Testis (tissue), 3 donors: Measurements from ENCODE around the gene TLK1. TPM values are rescaled to one million over a fixed set of nuclear protein-coding genes. Genes with fewer than 3 reads are reported as not detected.

Source experiments
- DNase-seq: peaks from one replicate; pipeline ENCODE4 v3.0.0-alpha.2; 2019
- H3K27ac ChIP-seq, 2 donors: fragments of 200-600 bp; sonication (generic); one replicate each; pipeline ENCODE4 v1.5.1; 2019
- H3K27me3 ChIP-seq: fragments of 200-600 bp; sonication (generic); one replicate; pipeline ENCODE4 v1.5.1; 2019
- H3K36me3 ChIP-seq: fragments of 200-600 bp; sonication (generic); one replicate; pipeline ENCODE4 v1.5.1; 2017; ENCODE audit warnings: low read depth; ENCODE audit errors: missing control alignments
- H3K4me1 ChIP-seq: fragments of 200-600 bp; sonication (generic); one replicate; pipeline ENCODE4 v1.5.1; 2019
- H3K4me3 ChIP-seq, 2 donors: fragments of 200-600 bp; sonication (generic); one replicate each; pipeline ENCODE4 v1.5.1; 2017 to 2019
- H3K9me3 ChIP-seq: fragments of 200-600 bp; sonication (generic); one replicate; pipeline ENCODE4 v1.5.1; 2017
- CTCF ChIP-seq, 3 experiments: fragments of 450-650 bp in 2 of 3; fragments of 200-600 bp in 1 of 3; sonication (generic) in 1 of 3; IDR thresholded peaks; one replicate each; pipeline ENCODE4 v1.5.1; 2016 to 2019; ENCODE audit warnings: antibody characterized with exemption in 3 of 3, mild to moderate bottlenecking in 2 of 3, moderate library complexity in 1 of 3
- POLR2A ChIP-seq: fragments of 450-650 bp; IDR thresholded peaks from one replicate; pipeline ENCODE4 v1.6.1; 2017; ENCODE audit warnings: antibody characterized with exemption, mild to moderate bottlenecking, moderate library complexity
- WGBS, 2 donors: methylation state at CpG; one replicate each; pipeline ENCODE4 v1.1.5; 2018; 5-methylcytosine and 5-hydroxymethylcytosine counted together
- intact Hi-C: fragments of 100-400 bp; cut with DNase I; formaldehyde crosslinking; loops from one replicate; pipeline ENCODE4 v1.15.1; 2023; ENCODE audit warnings: low total_unique reads
- polyA plus RNA-seq: library from polyadenylated mRNA; stranded (reverse); fragments of 350-450 nt; fragmentation: Illumina TruSeq; extraction: RNeasy Lipid Tissue Mini Kit (QIAGEN cat#74804); gene quantifications from one replicate; pipeline ENCODE4 v1.2.3, GENCODE V29; 2014; ENCODE audit warnings: low read depth, low replicate concordance; ENCODE audit not compliant: insufficient read depth
- total RNA-seq, 2 donors: library from RNA; depleted of rRNA; stranded (reverse); fragments of >200 nt; gene quantifications; one replicate each; pipeline ENCODE4 v1.2.3, GENCODE V29; 2016

Gene TLK1
- total and polyA plus RNA-seq, 3 donors from 2014 or later, result 36.8 to 112 (median 110) TPM

DNA sequence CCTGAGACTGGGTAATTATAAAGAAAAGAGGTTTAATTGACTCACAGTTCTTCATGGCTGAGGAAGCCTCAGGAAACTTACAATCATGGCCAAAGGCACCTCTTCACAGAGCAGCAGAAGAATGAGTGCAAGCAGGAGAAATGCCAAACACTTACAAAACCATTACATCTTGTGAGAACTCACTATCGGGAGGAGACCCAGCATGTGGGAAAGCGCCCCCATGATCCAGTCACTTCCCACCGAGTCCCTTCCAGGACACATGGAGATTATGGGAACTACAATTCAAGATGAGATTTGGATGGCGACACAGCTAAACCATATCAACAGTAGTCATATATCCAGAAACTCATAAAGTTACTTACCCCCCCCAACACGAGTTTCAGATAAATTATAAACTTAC lies 28.6 kb downstream of the TLK1 start:
- DNase-seq, result no peak
- H3K27ac ChIP-seq, result peak overlapping the region; percentile 43 to 75
- 59 to 67% methylated on average over 5 of the region's 5 CpGs for WGBS, 2 donors
- H3K9me3 ChIP-seq, result no peaks in the 10 kb centered on the region
- intact Hi-C loops, result no loop called here
- H3K4me3 ChIP-seq, result no peak overlapping the region
- TF ChIP-seq POLR2A (no peak), CTCF (IDR thresholded peaks at IDR 0.05) (no peak)
- H3K4me1 ChIP-seq, result peaks cover 18% of the 10 kb centered on the region
- H3K36me3 ChIP-seq, result no peaks in the 10 kb centered on the region
- H3K27me3 ChIP-seq, result no peaks in the 10 kb centered on the region

GRCh38 chr2:171128461-171128860 lies 32.2 kb downstream of the TLK1 start:
- H3K4me1 ChIP-seq, result peaks cover 14% of the 10 kb centered on the region
- no peaks in the 10 kb centered on the region for H3K36me3 ChIP-seq
- no peak for DNase-seq
- H3K27me3 ChIP-seq, result no peaks in the 10 kb centered on the region
- H3K4me3 ChIP-seq, result no peak overlapping the region
- no peak overlapping the region for H3K27ac ChIP-seq
- no peaks in the 10 kb centered on the region for H3K9me3 ChIP-seq
- intact Hi-C loops, result no loop called here
- TF ChIP-seq CTCF (IDR thresholded peaks at IDR 0.05), result no peak
- 28 to 84% methylated on average over 1 of the region's 1 CpG for WGBS, 2 donors

DNA sequence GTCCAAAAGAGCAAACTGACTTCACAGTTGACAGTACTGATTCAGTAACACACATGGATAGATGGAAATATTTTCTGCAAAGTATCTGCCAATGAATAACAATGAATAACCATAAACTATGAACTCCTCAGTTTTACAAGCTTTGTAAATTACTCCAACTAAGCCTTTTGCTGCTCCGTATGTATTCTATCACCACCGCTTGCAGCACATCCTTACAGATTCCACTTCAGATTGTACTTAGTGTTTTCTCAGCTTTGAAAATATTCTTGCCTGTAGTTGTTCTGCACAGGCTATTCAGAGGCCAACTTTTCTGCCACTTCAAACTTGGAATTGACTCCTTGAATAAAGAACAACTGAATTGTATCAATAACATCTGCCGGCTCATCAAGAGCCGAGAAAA lies 36.2 kb downstream of the TLK1 start:
- Histone ChIP-seq H3K4me3 (no peak overlapping the region), H3K27ac (no peak overlapping the region), H3K36me3 (no peaks in the 10 kb centered on the region), H3K4me1 (no peaks in the 10 kb centered on the region), H3K27me3 (no peaks in the 10 kb centered on the region), H3K9me3 (no peaks in the 10 kb centered on the region)
- 43 to 60% methylated on average over 4 of the region's 4 CpGs for WGBS, 2 donors
- no peak for DNase-seq
- no peak for TF ChIP-seq POLR2A
- TF ChIP-seq CTCF (IDR thresholded peaks at IDR 0.05), result no peak
- intact Hi-C loops, result no loop called here

DNA sequence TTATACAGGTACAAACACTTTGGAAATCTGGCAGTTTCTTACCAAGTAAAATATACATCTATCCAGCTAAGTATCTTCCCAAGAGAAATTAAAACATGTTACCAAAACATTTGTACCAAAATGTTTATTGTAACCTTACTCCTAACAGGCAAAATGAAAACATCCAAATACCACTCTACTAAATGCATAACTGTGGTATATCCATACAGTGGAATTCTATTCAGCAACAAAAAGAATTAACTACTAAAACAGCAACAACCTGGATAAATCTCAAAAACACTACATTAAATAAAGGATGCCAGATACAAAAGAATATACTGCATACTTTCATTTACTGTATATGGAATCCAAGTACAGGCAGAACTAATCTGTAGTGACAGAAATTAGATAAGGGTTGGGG lies 51.1 kb downstream of the TLK1 start:
- intact Hi-C loops, result no loop called here
- TF ChIP-seq CTCF (IDR thresholded peaks at IDR 0.05) (no peak), POLR2A (no peak)

DNA sequence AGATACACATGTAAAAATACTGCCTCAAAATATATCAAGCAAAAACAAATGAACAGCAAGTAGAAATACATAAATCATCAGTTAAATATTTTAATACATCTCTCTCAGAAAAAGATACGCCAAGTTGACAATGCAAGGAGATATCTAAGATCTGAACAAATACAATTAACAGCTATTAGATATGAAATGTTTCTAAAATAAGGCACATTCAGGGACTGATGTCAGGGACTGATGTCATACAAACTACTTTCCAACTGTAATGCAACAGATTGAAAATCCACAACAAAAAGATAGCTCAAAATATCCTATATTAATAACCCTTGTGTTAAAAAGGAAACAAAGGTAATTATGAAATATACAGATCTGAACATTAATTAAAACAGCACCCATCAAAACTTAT lies 51.7 kb downstream of the TLK1 start:
- no peaks in the 10 kb centered on the region for H3K4me1 ChIP-seq
- intact Hi-C loops, result no loop called here
- 59 to 70% methylated on average over 1 of the region's 1 CpG for WGBS, 2 donors

More for the DNA sequence above, 51.1 kb downstream of the TLK1 start:
- Histone ChIP-seq H3K4me3 (no peak overlapping the region), H3K9me3 (no peaks in the 10 kb centered on the region), H3K27ac (no peak overlapping the region), H3K4me1 (no peaks in the 10 kb centered on the region), H3K36me3 (no peaks in the 10 kb centered on the region), H3K27me3 (no peaks in the 10 kb centered on the region)
- no peak for DNase-seq

More for the DNA sequence above, 51.7 kb downstream of the TLK1 start:
- no peak overlapping the region for H3K4me3 ChIP-seq
- no peaks in the 10 kb centered on the region for H3K27me3 ChIP-seq
- H3K27ac ChIP-seq, result no peak overlapping the region
- H3K9me3 ChIP-seq, result no peaks in the 10 kb centered on the region
- DNase-seq, result no peak
- TF ChIP-seq CTCF (IDR thresholded peaks at IDR 0.05), result no peak
- TF ChIP-seq POLR2A, result no peak
- no peaks in the 10 kb centered on the region for H3K36me3 ChIP-seq
